RWPE2 (cell line): ENCODE results near the gene FAM43B.

Source experiments
- ATAC-seq: fragments of 200-7000 bp; cut with Tn5 transposase; 3 replicates; pipeline ENCODE4 v1.9.1; 2021; ENCODE audit warnings: low read depth
- DNase-seq: peaks from one replicate; pipeline ENCODE4 v3.0.0-alpha.2; 2020; ENCODE audit warnings: low spot score
- H3K27ac ChIP-seq: fragments of 450-650 bp; 2 replicates; pipeline ENCODE4 v1.5.1; 2017; ENCODE audit warnings: mild to moderate bottlenecking; ENCODE audit not compliant: poor library complexity, severe bottlenecking
- H3K27me3 ChIP-seq: fragments of 250-450 bp; sonication (Bioruptor Pico); 2 replicates; pipeline ENCODE4 v1.5.1; 2021; ENCODE audit warnings: mild to moderate bottlenecking, moderate library complexity; ENCODE audit not compliant: insufficient read depth, poor library complexity, severe bottlenecking
- H3K36me3 ChIP-seq: fragments of 250-450 bp; sonication (Bioruptor Pico); 2 replicates; pipeline ENCODE4 v1.5.1; 2020; ENCODE audit warnings: low read depth, mild to moderate bottlenecking, moderate library complexity
- H3K4me1 ChIP-seq: fragments of 250-450 bp; sonication (Bioruptor Pico); 2 replicates; pipeline ENCODE4 v1.5.1; 2021; ENCODE audit warnings: mild to moderate bottlenecking, moderate library complexity; ENCODE audit not compliant: insufficient read depth, poor library complexity, severe bottlenecking
- H3K4me3 ChIP-seq: fragments of 250-450 bp; sonication (Bioruptor Pico); 2 replicates; pipeline ENCODE4 v1.5.1; 2021; ENCODE audit warnings: mild to moderate bottlenecking, moderate library complexity; ENCODE audit not compliant: severe bottlenecking
- H3K9me3 ChIP-seq: fragments of 250-450 bp; sonication (Bioruptor Pico); 2 replicates; pipeline ENCODE4 v1.5.1; 2021; ENCODE audit warnings: mild to moderate bottlenecking, moderate library complexity; ENCODE audit not compliant: severe bottlenecking
- CTCF ChIP-seq: fragments of 450-650 bp; IDR thresholded peaks from one replicate; pipeline ENCODE4 v1.5.1; 2017; ENCODE audit warnings: mild to moderate bottlenecking, moderate library complexity; ENCODE audit not compliant: poor library complexity, severe bottlenecking

FAM43B gene

GRCh38 chr1:20528221-20528620 lies 24.2 kb upstream of the FAM43B start:
- H3K4me1 ChIP-seq = no peaks in the 10 kb centered on the region
- no peaks in the 10 kb centered on the region for H3K36me3 ChIP-seq
- TF ChIP-seq CTCF = no peak
- H3K27me3 ChIP-seq = no peaks in the 10 kb centered on the region
- H3K4me3 ChIP-seq = no peak overlapping the region
- no peaks in the 10 kb centered on the region for H3K9me3 ChIP-seq
- DNase-seq (no peak), ATAC-seq (no peak)
- no peak overlapping the region for H3K27ac ChIP-seq

GRCh38 chr1:20530306-20530705 lies 22.1 kb upstream of the FAM43B start:
- Histone ChIP-seq H3K4me3 (no peak overlapping the region), H3K9me3 (no peaks in the 10 kb centered on the region), H3K27me3 (no peaks in the 10 kb centered on the region), H3K4me1 (no peaks in the 10 kb centered on the region), H3K27ac (no peak overlapping the region), H3K36me3 (no peaks in the 10 kb centered on the region)
- no peak for TF ChIP-seq CTCF
- ATAC-seq (no peak), DNase-seq (no peak)

- Histone ChIP-seq H3K36me3 (no peaks in the 10 kb centered on the region), H3K27me3 (no peaks in the 10 kb centered on the region), H3K4me1 (no peaks in the 10 kb centered on the region), H3K27ac (no peak overlapping the region), H3K9me3 (no peaks in the 10 kb centered on the region), H3K4me3 (no peak overlapping the region)
- ATAC-seq (peak; percentile 54), DNase-seq (no peak)
- no peak for TF ChIP-seq CTCF
These were observed 21.5 kb upstream of the FAM43B start for GRCh38 chr1:20530901-20531300.

GRCh38 chr1:20533635-20534034 lies 18.7 kb upstream of the FAM43B start:
- no peaks in the 10 kb centered on the region for H3K27me3 ChIP-seq
- no peaks in the 10 kb centered on the region for H3K4me1 ChIP-seq
- ATAC-seq (no peak), DNase-seq (no peak)
- H3K4me3 ChIP-seq = no peak overlapping the region
- H3K36me3 ChIP-seq = no peaks in the 10 kb centered on the region
- no peak for TF ChIP-seq CTCF
- no peaks in the 10 kb centered on the region for H3K9me3 ChIP-seq
- H3K27ac ChIP-seq = no peak overlapping the region

GRCh38 chr1:20534659-20535417 lies 17.5 kb upstream of the FAM43B start:
- no peak for TF ChIP-seq CTCF

More at GRCh38 chr1:20534659-20535417, 17.5 kb upstream of the FAM43B start:
- Histone ChIP-seq H3K4me1 (no peaks in the 10 kb centered on the region), H3K36me3 (no peaks in the 10 kb centered on the region), H3K27ac (no peak overlapping the region), H3K27me3 (no peaks in the 10 kb centered on the region), H3K4me3 (no peak overlapping the region), H3K9me3 (no peaks in the 10 kb centered on the region)
- ATAC-seq (no peak), DNase-seq (no peak)
